Stimulated activated CD8-positive, alpha-beta memory T cell treated with anti-CD3 and anti-CD28 coated beads, Interleukin-4, amount 100 ng/mL, for 4 hours (primary cell): ENCODE results near the gene ADGRF3.
"Not testable (repeated sequence)": the region's sequence is repeated elsewhere in the genome, so short reads cannot be mapped to it uniquely, and the experiment has no call there.

Experiments used
- DNase-seq, 2 donors: peaks; one replicate each; pipeline ENCODE4 v3.0.0-alpha.2; 2020; ENCODE audit warnings: low read depth in 2 of 2, low spot score in 1 of 2

The ADGRF3 gene

GRCh38 chr2:26318950-26319349 lies 27.6 kb downstream of the ADGRF3 start:
- no peak for DNase-seq

GRCh38 chr2:26317377-26318105 lies 29.0 kb downstream of the ADGRF3 start:
- no peak for DNase-seq

- no peak for DNase-seq
These were observed 29.7 kb downstream of the ADGRF3 start for GRCh38 chr2:26316845-26317244.

- no peak for DNase-seq
These were observed 30.5 kb downstream of the ADGRF3 start for GRCh38 chr2:26316041-26316440.

GRCh38 chr2:26314243-26314642 lies 32.3 kb downstream of the ADGRF3 start:
- DNase-seq, result no peak

GRCh38 chr2:26313446-26313845 lies 33.1 kb downstream of the ADGRF3 start:
- DNase-seq, result no peak

GRCh38 chr2:26312471-26312870 lies 34.1 kb downstream of the ADGRF3 start:
- DNase-seq, result no peak

- DNase-seq, result no peak
These were observed 36.7 kb downstream of the ADGRF3 start for GRCh38 chr2:26309921-26310320.

GRCh38 chr2:26305540-26305939 lies 41.0 kb downstream of the ADGRF3 start:
- DNase-seq, result no peak

GRCh38 chr2:26305094-26305493 lies 41.5 kb downstream of the ADGRF3 start:
- DNase-seq, result not testable (repeated sequence)

- DNase-seq, result no peak
These were observed 43.7 kb downstream of the ADGRF3 start for GRCh38 chr2:26302846-26303245.

- no peak for DNase-seq
These were observed 46.2 kb downstream of the ADGRF3 start for GRCh38 chr2:26300234-26300925.

GRCh38 chr2:26299471-26300101 lies 47.0 kb downstream of the ADGRF3 start:
- no peak for DNase-seq

GRCh38 chr2:26298638-26299393 lies 47.8 kb downstream of the ADGRF3 start:
- DNase-seq, result peak in 1 of 2 donors; percentile 2

GRCh38 chr2:26298286-26298637 lies 48.3 kb downstream of the ADGRF3 start:
- DNase-seq, result no peak

GRCh38 chr2:26297061-26297460 lies 49.5 kb downstream of the ADGRF3 start:
- no peak for DNase-seq

- no peak for DNase-seq
These were observed 51.1 kb downstream of the ADGRF3 start for GRCh38 chr2:26295511-26295910.

- no peak for DNase-seq
These were observed 53.9 kb downstream of the ADGRF3 start for GRCh38 chr2:26292646-26293045.

GRCh38 chr2:26290001-26290400 lies 56.6 kb downstream of the ADGRF3 start:
- DNase-seq, result no peak

- DNase-seq, result no peak
These were observed 60.7 kb downstream of the ADGRF3 start for GRCh38 chr2:26285931-26286330.

- DNase-seq, result no peak
These were observed 62.5 kb downstream of the ADGRF3 start for GRCh38 chr2:26284132-26284531.

- DNase-seq, result no peak
These were observed 63.0 kb downstream of the ADGRF3 start for GRCh38 chr2:26283606-26284005.
